Ovary (tissue), 10 donors: Measurements from ENCODE around the gene HDDC2. TPM values are rescaled to one million over a fixed set of nuclear protein-coding genes. Genes with fewer than 3 reads are reported as not detected.

ENCODE experiments used
- DNase-seq, 5 donors: peaks; one replicate each; pipeline ENCODE4 v3.0.0-alpha.2; 2019 to 2020
- H3K27ac ChIP-seq, 2 donors: fragments of 200-600 bp; one replicate each; pipeline versions ENCODE4 v1.5.1 to v1.8.0; 2019 to 2022
- H3K27me3 ChIP-seq: fragments of 200-600 bp; one replicate; pipeline ENCODE4 v1.8.0; 2022
- H3K36me3 ChIP-seq: fragments of 200-600 bp; sonication (generic); one replicate; pipeline ENCODE4 v1.5.1; 2019
- H3K4me1 ChIP-seq: one replicate; pipeline ENCODE4 v1.8.1; 2013; ENCODE audit warnings: mild to moderate bottlenecking, moderate library complexity; ENCODE audit not compliant: insufficient read depth
- H3K4me3 ChIP-seq: fragments of 200-600 bp; sonication (generic); one replicate; pipeline ENCODE4 v1.5.1; 2017
- H3K9me3 ChIP-seq, 2 donors: fragments of 200-600 bp in 1 of 2; sonication (generic) in 1 of 2; one replicate each; pipeline versions ENCODE4 v1.5.1 to v1.8.1; 2013 to 2019; ENCODE audit warnings: mild to moderate bottlenecking in 1 of 2, moderate library complexity in 1 of 2
- EP300 ChIP-seq: sonication (generic); formaldehyde crosslinking; IDR thresholded peaks from one replicate; pipeline ENCODE4 v1.6.1; 2017; ENCODE audit warnings: antibody characterized with exemption
- POLR2A ChIP-seq: fragments of 450-650 bp; IDR thresholded peaks from one replicate; pipeline ENCODE4 v1.6.1; 2017; ENCODE audit warnings: antibody characterized with exemption, mild to moderate bottlenecking, moderate library complexity
- WGBS, 3 donors: extraction: QIAGEN DNeasy Blood & Tissue Kit in 1 of 3; methylation state at CpG; one replicate each; pipeline versions ENCODE4 v1.1.5 to v1.1.7; 2013 to 2017; 5-methylcytosine and 5-hydroxymethylcytosine counted together
- intact Hi-C, 4 donors: fragments of 100-400 bp; cut with DNase I; formaldehyde crosslinking; loops; one replicate each; pipeline versions ENCODE4 v1.11.0 to v1.15.1; 2022 to 2023
- long read RNA-seq, 3 donors: library from polyadenylated mRNA in 2 of 3; unstranded in 2 of 3; transcript quantifications; one replicate each; pipeline ENCODE4 v2.0.0 and lab custom pipeline, GENCODE V29; 2021 to 2026
- polyA plus RNA-seq, 2 donors: library from polyadenylated mRNA; stranded (reverse); fragments of 200-250 nt in 1 of 2; fragments of 350-450 nt in 1 of 2; fragmentation: Illumina TruSeq in 1 of 2; extraction: RNeasy Lipid Tissue Mini Kit (QIAGEN cat#74804) in 1 of 2; gene quantifications; one replicate each; pipeline ENCODE4 v1.2.3, GENCODE V29; 2013 to 2014
- total RNA-seq, 7 donors: library from RNA; depleted of rRNA in 2 of 7; stranded (reverse); fragments of >200 nt in 2 of 7; fragmentation: NEBNext Ultra II Directional in 3 of 7; extraction: Animal tissue kit (Norgen Biotek cat#: 25700) in 3 of 7; gene quantifications; one replicate each; pipeline versions ENCODE4 v1.1.0 to v1.2.4, GENCODE V29; 2016 to 2023
- TF ChIP-seq, protein P1 (sequence below), 3 donors: fragments of 450-650 bp in 2 of 3; fragments of 200-600 bp in 1 of 3; IDR thresholded peaks; one replicate each; pipeline versions ENCODE4 v1.5.1 to v1.8.0; 2016 to 2022; ENCODE audit warnings: antibody characterized with exemption in 3 of 3, mild to moderate bottlenecking in 1 of 3
- donor health status: DM: no; HTN: no; CAD: no; lungs with moderate emphysema.
- donor health status: DM: no; HTN: no; CAD: no.
- donor health status: Bipolar disorder and iron deficiency.
- donor health status: DM: yes; HTN: yes; CAD: no.
- donor health status: DM: no; HTN: no; CAD: no.
- donor health status: DM: yes; HTN: yes; CAD: no.

Gene HDDC2, protein sequence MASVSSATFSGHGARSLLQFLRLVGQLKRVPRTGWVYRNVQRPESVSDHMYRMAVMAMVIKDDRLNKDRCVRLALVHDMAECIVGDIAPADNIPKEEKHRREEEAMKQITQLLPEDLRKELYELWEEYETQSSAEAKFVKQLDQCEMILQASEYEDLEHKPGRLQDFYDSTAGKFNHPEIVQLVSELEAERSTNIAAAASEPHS
- total RNA-seq (10 to 100 TPM; 31.4 to 75.5 (median 54.4) TPM), polyA plus RNA-seq (10 to 100 TPM; 67.3 to 80.6 TPM)
- long read RNA-seq, donor 1, transcript HDDC2-202 (6 exons, 918 nt), result major isoform, 19 of 52 reads
- long read RNA-seq, donor 1, transcript HDDC2-201 (5 exons, 1,350 nt), result minor isoform, 12 of 52 reads
- long read RNA-seq, donor 1, partial matches to known transcripts, result 11 of 52 reads
- long read RNA-seq, donor 1, other reads (novel, unspliced or antisense), result 10 of 52 reads
- long read RNA-seq, donor 2, transcript HDDC2-202 (6 exons, 918 nt), result major isoform, 48 of 96 reads
- long read RNA-seq, donor 2, transcript HDDC2-201 (5 exons, 1,350 nt), result minor isoform, 20 of 96 reads
- long read RNA-seq, donor 2, partial matches to known transcripts, result 6 of 96 reads
- long read RNA-seq, donor 2, other reads (novel, unspliced or antisense), result 16 of 96 reads
- long read RNA-seq, donor 3, transcript HDDC2-201 (5 exons, 1,350 nt), result major isoform, 25 of 56 reads
- long read RNA-seq, donor 3, transcript HDDC2-202 (6 exons, 918 nt), result minor isoform, 20 of 56 reads
- long read RNA-seq, donor 3, partial matches to known transcripts, result 1 of 56 reads
- long read RNA-seq, donor 3, other reads (novel, unspliced or antisense), result 10 of 56 reads

DNA sequence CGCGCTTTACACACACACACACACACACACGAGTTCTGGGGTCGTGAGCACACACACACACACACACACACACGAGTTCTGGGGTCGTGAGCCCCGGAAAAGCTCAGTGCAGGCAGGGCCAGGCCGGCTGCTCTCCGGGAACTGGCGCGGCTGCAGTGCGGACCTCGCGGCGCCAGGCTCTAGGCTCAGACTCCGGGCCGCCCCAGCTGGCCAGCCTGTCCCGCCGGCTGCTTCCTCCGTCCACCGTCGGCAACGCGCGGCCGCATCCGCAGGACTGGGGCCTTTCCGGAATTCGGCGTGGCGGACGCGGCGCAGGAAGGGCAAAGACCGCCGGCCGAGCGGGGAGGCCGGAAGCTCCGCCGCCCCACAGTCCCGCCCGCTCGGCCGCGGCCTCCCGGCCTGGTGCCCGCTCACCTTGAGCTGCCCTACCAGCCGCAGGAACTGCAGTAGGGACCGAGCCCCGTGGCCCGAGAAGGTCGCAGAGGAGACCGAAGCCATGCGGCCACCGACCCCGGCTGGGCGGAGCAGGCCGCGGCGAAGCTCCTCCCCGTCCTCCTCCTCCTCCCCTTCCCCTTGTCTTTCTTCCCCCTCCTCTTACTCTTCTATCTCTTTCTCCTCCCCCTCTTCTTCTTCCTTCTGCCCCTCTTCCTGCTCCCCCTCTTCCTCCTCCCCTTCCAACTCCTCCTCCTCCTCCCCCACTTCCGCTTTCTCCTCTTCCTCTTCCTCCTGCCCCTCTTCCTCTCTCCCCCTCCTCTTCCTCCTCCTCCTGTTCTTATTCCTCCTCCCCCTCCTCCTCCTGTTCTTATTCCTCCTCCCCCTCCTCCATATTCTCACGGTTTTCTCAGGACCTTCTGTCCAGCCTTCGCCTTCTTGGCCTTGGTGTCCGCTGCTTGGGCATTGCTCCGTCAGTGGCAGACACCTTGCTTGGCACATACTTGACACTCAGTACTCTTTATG lies at the start of gene HDDC2:
TSS of gene HDDC2 (minus strand) at position 533 of the 957 bp plus-strand sequence. CDS start at position 498, 35 bp downstream.
- no peaks in the 10 kb centered on the region for H3K36me3 ChIP-seq
- WGBS, 3 donors, result 2 to 4% (median 2%) methylated on average over 54 to 67 of the region's 67 CpGs
- TF ChIP-seq EP300 (no peak), POLR2A (peak; percentile 22)
- TF ChIP-seq, protein P1, sequence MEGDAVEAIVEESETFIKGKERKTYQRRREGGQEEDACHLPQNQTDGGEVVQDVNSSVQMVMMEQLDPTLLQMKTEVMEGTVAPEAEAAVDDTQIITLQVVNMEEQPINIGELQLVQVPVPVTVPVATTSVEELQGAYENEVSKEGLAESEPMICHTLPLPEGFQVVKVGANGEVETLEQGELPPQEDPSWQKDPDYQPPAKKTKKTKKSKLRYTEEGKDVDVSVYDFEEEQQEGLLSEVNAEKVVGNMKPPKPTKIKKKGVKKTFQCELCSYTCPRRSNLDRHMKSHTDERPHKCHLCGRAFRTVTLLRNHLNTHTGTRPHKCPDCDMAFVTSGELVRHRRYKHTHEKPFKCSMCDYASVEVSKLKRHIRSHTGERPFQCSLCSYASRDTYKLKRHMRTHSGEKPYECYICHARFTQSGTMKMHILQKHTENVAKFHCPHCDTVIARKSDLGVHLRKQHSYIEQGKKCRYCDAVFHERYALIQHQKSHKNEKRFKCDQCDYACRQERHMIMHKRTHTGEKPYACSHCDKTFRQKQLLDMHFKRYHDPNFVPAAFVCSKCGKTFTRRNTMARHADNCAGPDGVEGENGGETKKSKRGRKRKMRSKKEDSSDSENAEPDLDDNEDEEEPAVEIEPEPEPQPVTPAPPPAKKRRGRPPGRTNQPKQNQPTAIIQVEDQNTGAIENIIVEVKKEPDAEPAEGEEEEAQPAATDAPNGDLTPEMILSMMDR (IDR thresholded peaks at IDR 0.05), result no peak
- H3K9me3 ChIP-seq, result no peaks in the 10 kb centered on the region
- peaks cover 11% of the 10 kb centered on the region for H3K4me1 ChIP-seq
- H3K27me3 ChIP-seq, result no peaks in the 10 kb centered on the region
- peak within 1 kb of the TSS; percentile 75 for H3K4me3 ChIP-seq
- H3K27ac ChIP-seq, result peak within 1 kb of the TSS; percentile 31 to 70
- DNase-seq, result peak; percentile 63 to 81 (median 72)
- intact Hi-C loops, result loop anchor here (5.0 to 10.0 kb wide), 3 partner anchors 147 to 673 kb away; partner anchors contain the start of gene TPD52L1 (in 3 of the 4)

DNA sequence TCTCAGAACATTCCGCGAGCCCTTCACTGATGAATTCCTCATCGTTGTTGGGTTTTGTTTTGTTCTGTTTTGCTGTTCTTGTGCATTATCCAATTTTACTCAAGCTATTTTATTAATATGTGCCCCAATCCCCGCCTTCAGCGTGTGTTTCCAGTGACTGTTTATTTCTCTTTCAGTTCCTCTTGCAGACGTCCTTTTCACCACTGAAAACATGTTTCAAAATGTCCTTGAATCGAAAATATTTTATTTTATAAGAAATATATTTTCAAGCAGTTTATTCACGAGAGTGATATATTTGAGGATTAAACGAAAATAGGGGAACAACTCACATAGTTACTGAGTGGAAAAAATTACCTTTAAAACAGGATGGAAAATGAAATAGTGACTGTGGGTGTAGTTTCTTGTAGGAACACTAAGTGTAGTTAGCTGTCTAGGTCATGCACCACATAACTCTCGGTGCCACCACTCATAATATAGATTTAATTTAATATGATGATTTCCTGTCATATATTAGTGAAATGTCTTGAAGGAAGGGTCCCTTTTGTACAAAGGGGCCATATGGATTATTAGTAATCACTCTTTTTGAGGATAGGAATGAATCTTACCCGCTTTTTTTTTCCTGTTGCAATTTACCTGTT lies 45.3 kb upstream of the HDDC2 start:
- H3K27me3 ChIP-seq, result no peaks in the 10 kb centered on the region
- intact Hi-C loops, result no loop called here
- H3K9me3 ChIP-seq, result no peaks in the 10 kb centered on the region
- TF ChIP-seq, protein P1 (IDR thresholded peaks at IDR 0.05), result no peak
- no peak for TF ChIP-seq POLR2A
- no peak for TF ChIP-seq EP300
- 53 to 76% (median 65%) methylated on average over 11 of the region's 11 CpGs for WGBS, 3 donors
- no peak overlapping the region for H3K27ac ChIP-seq
- H3K4me3 ChIP-seq, result no peak overlapping the region
- H3K4me1 ChIP-seq, result peaks cover 3% of the 10 kb centered on the region
- DNase-seq, result no peak
- no peaks in the 10 kb centered on the region for H3K36me3 ChIP-seq

DNA sequence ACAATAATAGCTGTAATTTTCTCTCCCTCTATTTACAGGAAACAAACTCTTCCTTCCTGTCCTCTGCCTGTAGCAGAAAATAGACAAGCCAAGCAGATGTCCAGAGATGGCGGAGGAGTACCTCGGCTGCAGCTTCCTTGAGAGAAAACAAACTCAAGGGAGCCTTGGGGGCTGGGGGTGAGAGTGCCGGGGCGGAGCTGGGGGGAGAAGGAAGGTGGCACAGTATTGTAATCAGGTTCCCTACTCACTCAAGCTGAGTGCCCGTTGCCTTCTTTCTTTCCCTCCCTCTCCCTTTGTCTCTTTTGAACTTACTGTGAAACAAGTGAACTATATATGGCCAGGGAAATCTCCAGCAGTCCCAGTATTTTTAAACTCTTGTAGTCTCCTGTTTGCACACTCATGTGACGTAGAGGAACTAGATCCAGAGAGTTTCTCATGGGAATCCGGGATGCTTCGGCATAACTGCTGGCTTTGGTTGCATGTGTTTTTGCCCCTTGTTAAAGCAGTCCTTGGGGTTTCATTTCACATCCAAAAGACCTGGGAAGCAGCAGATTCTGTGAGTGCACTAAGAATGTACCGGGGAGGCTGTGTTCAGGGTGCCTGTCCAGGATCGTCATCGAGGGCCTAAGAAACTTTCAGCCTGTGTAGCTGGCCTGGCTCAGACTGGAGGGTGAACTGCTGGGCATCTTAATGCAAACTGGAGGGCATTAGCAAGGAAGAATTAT lies 44.6 kb upstream of the HDDC2 start:
- DNase-seq, result no peak
- no peak for TF ChIP-seq EP300
- TF ChIP-seq POLR2A, result no peak
- TF ChIP-seq, protein P1 (IDR thresholded peaks at IDR 0.05), result no peak
- WGBS, 3 donors, result 24 to 46% (median 36%) methylated on average over 11 of the region's 11 CpGs
- no peaks in the 10 kb centered on the region for H3K36me3 ChIP-seq
- H3K4me1 ChIP-seq, result peaks cover 3% of the 10 kb centered on the region
- H3K27ac ChIP-seq, result peak overlapping the region in 1 of 2 donors; percentile 10
- H3K4me3 ChIP-seq, result no peak overlapping the region
- H3K27me3 ChIP-seq, result no peaks in the 10 kb centered on the region
- intact Hi-C loops, result no loop called here
- H3K9me3 ChIP-seq, result no peaks in the 10 kb centered on the region
